KMS-11 (cell line): ENCODE measurements around the gene PLCG2.

Experiments used
- H2AFZ ChIP-seq: fragments of 200-600 bp; sonication (generic); 2 replicates; pipeline ENCODE4 v1.6.1; 2016; ENCODE audit warnings: antibody characterized with exemption, mixed run types, low read depth
- H3K27ac ChIP-seq: fragments of 200-600 bp; sonication (generic); 2 replicates; pipeline ENCODE4 v1.6.1; 2016; ENCODE audit warnings: mild to moderate bottlenecking, mixed run types
- H3K27me3 ChIP-seq: fragments of 200-600 bp; sonication (generic); 2 replicates; pipeline ENCODE4 v1.6.1; 2017; ENCODE audit warnings: mild to moderate bottlenecking, low read depth, mixed run types, moderate library complexity; ENCODE audit not compliant: insufficient read depth
- H3K36me3 ChIP-seq: fragments of 200-600 bp; sonication (generic); 2 replicates; pipeline ENCODE4 v1.6.1; 2017; ENCODE audit warnings: mild to moderate bottlenecking, mixed run types; ENCODE audit not compliant: insufficient read depth
- H3K4me1 ChIP-seq: fragments of 200-600 bp; sonication (generic); 2 replicates; pipeline ENCODE4 v1.6.1; 2016; ENCODE audit warnings: mild to moderate bottlenecking, low read depth, mixed run types; ENCODE audit not compliant: poor library complexity, severe bottlenecking
- H3K4me2 ChIP-seq: fragments of 200-600 bp; sonication (generic); 2 replicates; pipeline ENCODE4 v1.7.0; 2016; ENCODE audit warnings: mild to moderate bottlenecking, mixed run types
- H3K4me3 ChIP-seq: fragments of 200-600 bp; sonication (generic); IDR thresholded peaks from 2 replicates; pipeline ENCODE4 v1.6.1; 2017; ENCODE audit warnings: low read depth, low read length, mixed read lengths; ENCODE audit not compliant: insufficient read depth
- H3K79me2 ChIP-seq: fragments of 200-600 bp; sonication (generic); 2 replicates; pipeline ENCODE4 v1.6.1; 2016; ENCODE audit warnings: low read depth, mixed run types; ENCODE audit not compliant: insufficient read depth
- H3K9ac ChIP-seq: fragments of 200-600 bp; sonication (generic); 2 replicates; pipeline ENCODE4 v1.6.1; 2016; ENCODE audit warnings: mild to moderate bottlenecking, mixed run types
- H4K20me1 ChIP-seq: fragments of 200-600 bp; sonication (generic); 2 replicates; pipeline ENCODE4 v1.6.1; 2016; ENCODE audit warnings: mild to moderate bottlenecking, mixed run types; ENCODE audit not compliant: insufficient read depth
- CTCF ChIP-seq: fragments of 200-600 bp; sonication (generic); conservative IDR thresholded peaks from 2 replicates; pipeline ENCODE4 v1.6.1; 2017; ENCODE audit warnings: low read depth, mild to moderate bottlenecking, antibody characterized with exemption, low read length, moderate library complexity, mixed read lengths

The PLCG2 gene

GRCh38 chr16:81913222-81913621, 134.1 kb downstream of the PLCG2 start:
- H2AFZ ChIP-seq, result no peak overlapping the region
- no peak overlapping the region for H3K27ac ChIP-seq
- TF ChIP-seq CTCF, result no peak
- no peaks in the 10 kb centered on the region for H4K20me1 ChIP-seq
- no peaks in the 10 kb centered on the region for H3K79me2 ChIP-seq
- H3K4me1 ChIP-seq, result no peaks in the 10 kb centered on the region
- H3K27me3 ChIP-seq, result no peaks in the 10 kb centered on the region
- no peak overlapping the region for H3K9ac ChIP-seq
- H3K4me2 ChIP-seq, result no peak overlapping the region
- no peaks in the 10 kb centered on the region for H3K36me3 ChIP-seq
- no peak overlapping the region for H3K4me3 ChIP-seq

- H4K20me1 ChIP-seq, result no peaks in the 10 kb centered on the region
- H3K27ac ChIP-seq, result no peak overlapping the region
- no peak overlapping the region for H2AFZ ChIP-seq
- H3K36me3 ChIP-seq, result no peaks in the 10 kb centered on the region
- no peaks in the 10 kb centered on the region for H3K4me1 ChIP-seq
- no peaks in the 10 kb centered on the region for H3K27me3 ChIP-seq
- H3K4me3 ChIP-seq, result no peak overlapping the region
- H3K4me2 ChIP-seq, result no peak overlapping the region
- no peak for TF ChIP-seq CTCF
- no peak overlapping the region for H3K9ac ChIP-seq
- H3K79me2 ChIP-seq, result no peaks in the 10 kb centered on the region
Observed at GRCh38 chr16:81917375-81917774, 138.3 kb downstream of the PLCG2 start.

- no peak for TF ChIP-seq CTCF
- no peak overlapping the region for H3K27ac ChIP-seq
- no peaks in the 10 kb centered on the region for H3K79me2 ChIP-seq
- no peak overlapping the region for H2AFZ ChIP-seq
- no peaks in the 10 kb centered on the region for H3K36me3 ChIP-seq
- H4K20me1 ChIP-seq, result no peaks in the 10 kb centered on the region
- no peak overlapping the region for H3K9ac ChIP-seq
- no peak overlapping the region for H3K4me3 ChIP-seq
- no peaks in the 10 kb centered on the region for H3K27me3 ChIP-seq
- no peaks in the 10 kb centered on the region for H3K4me1 ChIP-seq
- H3K4me2 ChIP-seq, result no peak overlapping the region
Observed at GRCh38 chr16:81918927-81919326, 139.8 kb downstream of the PLCG2 start.

- H2AFZ ChIP-seq, result no peak overlapping the region
- no peaks in the 10 kb centered on the region for H3K79me2 ChIP-seq
- TF ChIP-seq CTCF, result no peak
- no peaks in the 10 kb centered on the region for H3K4me1 ChIP-seq
- no peaks in the 10 kb centered on the region for H3K27me3 ChIP-seq
- no peaks in the 10 kb centered on the region for H4K20me1 ChIP-seq
- H3K4me2 ChIP-seq, result no peak overlapping the region
- no peaks in the 10 kb centered on the region for H3K36me3 ChIP-seq
- H3K27ac ChIP-seq, result no peak overlapping the region
- no peak overlapping the region for H3K4me3 ChIP-seq
- no peak overlapping the region for H3K9ac ChIP-seq
Observed at GRCh38 chr16:81920498-81920897, 141.4 kb downstream of the PLCG2 start.
